AG09309 (cell line): ENCODE data around the gene CEP85.

Experiments used
- DNase-seq: peaks from one replicate; pipeline ENCODE4 v3.0.0-alpha.2; 2010; ENCODE audit warnings: low read depth
- H3K4me3 ChIP-seq: 2 replicates; pipeline ENCODE4 v1.5.1; 2011; ENCODE audit warnings: mild to moderate bottlenecking, low read depth, low read length, moderate library complexity; ENCODE audit not compliant: control insufficient read depth
- TF ChIP-seq, protein P1 (sequence below): IDR thresholded peaks from 2 replicates; pipeline ENCODE4 v1.5.1; 2011; ENCODE audit warnings: mild to moderate bottlenecking, low read depth, low read length, inconsistent platforms; ENCODE audit not compliant: insufficient read depth, control insufficient read depth; ENCODE audit errors: missing control alignments

The CEP85 gene, protein sequence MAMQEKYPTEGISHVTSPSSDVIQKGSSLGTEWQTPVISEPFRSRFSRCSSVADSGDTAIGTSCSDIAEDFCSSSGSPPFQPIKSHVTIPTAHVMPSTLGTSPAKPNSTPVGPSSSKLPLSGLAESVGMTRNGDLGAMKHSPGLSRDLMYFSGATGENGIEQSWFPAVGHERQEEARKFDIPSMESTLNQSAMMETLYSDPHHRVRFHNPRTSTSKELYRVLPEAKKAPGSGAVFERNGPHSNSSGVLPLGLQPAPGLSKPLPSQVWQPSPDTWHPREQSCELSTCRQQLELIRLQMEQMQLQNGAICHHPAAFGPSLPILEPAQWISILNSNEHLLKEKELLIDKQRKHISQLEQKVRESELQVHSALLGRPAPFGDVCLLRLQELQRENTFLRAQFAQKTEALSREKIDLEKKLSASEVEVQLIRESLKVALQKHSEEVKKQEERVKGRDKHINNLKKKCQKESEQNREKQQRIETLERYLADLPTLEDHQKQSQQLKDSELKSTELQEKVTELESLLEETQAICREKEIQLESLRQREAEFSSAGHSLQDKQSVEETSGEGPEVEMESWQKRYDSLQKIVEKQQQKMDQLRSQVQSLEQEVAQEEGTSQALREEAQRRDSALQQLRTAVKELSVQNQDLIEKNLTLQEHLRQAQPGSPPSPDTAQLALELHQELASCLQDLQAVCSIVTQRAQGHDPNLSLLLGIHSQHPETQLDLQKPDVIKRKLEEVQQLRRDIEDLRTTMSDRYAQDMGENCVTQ

DNA sequence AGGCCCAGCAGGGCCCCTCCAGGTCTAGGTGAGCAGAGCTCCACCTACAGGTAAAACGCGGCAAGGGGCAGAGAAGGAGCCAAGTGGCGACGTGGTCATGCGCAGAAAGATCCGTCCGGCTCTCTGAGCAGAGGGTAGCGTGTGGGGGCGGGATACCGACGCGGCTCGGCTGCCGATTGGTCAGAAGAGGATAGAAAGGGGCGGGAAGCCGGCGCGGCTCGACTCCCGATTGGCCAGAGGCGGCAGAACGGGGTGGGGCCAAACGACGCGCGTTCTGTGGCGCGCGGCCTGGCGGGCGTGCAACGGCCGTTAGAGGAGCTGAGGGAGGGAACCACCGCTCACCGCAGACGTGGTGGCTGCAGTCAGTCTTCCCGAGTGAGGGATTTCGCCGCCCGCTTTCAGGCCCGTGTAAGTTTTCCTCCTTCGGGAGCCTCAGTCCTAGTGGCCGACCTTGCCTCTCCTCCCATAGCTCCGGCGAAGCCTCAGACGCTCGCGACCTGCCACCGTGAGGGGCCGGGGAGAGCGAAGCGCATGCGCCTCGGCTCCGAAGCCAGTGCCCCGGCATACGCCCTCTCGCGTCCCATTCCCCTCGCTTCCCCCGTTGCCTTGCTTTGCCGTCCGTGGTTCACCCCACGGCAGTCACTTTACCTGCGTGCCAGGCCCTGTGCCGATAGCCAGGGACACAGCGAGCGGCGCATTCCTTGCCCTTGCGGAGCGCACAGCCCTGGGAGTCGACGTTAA lies at the start of gene CEP85:
TSS of gene CEP85 (plus strand) at position 298 of the 741 bp plus-strand sequence. CDS start 5,584 bp downstream, outside the sequence.
- TF ChIP-seq, protein P1, sequence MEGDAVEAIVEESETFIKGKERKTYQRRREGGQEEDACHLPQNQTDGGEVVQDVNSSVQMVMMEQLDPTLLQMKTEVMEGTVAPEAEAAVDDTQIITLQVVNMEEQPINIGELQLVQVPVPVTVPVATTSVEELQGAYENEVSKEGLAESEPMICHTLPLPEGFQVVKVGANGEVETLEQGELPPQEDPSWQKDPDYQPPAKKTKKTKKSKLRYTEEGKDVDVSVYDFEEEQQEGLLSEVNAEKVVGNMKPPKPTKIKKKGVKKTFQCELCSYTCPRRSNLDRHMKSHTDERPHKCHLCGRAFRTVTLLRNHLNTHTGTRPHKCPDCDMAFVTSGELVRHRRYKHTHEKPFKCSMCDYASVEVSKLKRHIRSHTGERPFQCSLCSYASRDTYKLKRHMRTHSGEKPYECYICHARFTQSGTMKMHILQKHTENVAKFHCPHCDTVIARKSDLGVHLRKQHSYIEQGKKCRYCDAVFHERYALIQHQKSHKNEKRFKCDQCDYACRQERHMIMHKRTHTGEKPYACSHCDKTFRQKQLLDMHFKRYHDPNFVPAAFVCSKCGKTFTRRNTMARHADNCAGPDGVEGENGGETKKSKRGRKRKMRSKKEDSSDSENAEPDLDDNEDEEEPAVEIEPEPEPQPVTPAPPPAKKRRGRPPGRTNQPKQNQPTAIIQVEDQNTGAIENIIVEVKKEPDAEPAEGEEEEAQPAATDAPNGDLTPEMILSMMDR, result peak; percentile 88
- H3K4me3 ChIP-seq, result peak within 1 kb of the TSS; percentile 97
- DNase-seq, result peak; percentile 86

DNA sequence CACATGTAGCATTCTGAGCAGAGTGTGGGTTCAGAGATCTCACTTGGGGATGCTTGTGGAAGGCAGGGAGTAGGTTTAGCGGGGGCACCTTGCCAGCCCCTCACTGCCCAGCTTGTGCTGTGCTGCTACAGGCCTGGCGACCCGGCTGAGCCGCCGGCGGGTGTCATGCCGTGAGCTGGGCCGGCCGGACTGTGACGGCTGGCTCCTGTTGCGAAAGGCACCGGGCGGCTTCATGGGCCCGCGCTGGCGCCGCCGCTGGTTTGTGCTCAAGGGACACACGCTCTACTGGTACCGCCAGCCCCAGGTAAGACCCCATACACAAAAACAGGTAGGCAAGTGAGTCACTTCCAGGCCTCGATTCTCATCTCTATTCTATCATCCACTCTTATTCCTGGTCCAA lies 49.1 kb upstream of the CEP85 start:
- no peak overlapping the region for H3K4me3 ChIP-seq
- no peak for DNase-seq
- TF ChIP-seq, protein P1, result no peak

DNA sequence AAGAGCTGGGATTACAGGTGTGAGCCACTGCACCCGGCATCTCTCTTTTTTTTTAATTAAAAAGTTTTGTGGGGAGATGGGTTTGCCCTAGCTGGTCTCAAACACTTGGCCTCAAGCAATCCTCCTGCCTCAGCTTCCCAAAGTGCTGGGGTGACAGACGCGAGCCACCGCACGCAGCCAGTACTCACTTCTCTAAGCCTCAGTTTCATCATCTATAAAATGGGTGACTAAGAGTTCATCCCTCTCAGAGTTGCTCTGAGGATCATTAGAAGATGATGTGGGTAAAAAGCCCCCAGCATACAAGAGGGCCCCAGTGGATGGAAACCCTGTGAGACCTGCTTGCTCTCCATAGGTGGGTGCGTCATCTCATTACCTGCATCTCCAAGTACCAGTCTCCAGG lies 46.1 kb upstream of the CEP85 start:
- TF ChIP-seq, protein P1, result no peak

DNA sequence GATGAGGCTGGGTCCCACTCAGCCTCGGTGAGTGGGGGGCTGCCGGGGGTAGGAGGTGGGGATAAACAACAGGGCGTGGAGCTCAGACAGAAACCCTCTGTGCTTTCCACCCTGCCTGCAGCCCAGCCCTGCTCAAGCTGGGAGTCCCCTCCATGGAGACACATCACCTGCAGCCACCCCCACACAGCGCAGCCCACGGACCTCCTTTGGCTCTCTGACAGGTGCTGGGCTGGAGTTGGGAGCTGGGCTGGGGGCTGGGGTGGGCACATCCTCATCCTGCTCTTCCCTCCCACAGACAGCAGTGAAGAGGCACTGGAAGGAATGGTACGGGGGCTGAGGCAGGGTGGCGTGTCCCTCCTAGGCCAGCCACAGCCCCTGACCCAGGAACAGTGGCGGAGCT lies 45.5 kb upstream of the CEP85 start:
- TF ChIP-seq, protein P1, result no peak

More for the DNA sequence above, 46.1 kb upstream of the CEP85 start:
- no peak overlapping the region for H3K4me3 ChIP-seq
- DNase-seq, result no peak

DNA sequence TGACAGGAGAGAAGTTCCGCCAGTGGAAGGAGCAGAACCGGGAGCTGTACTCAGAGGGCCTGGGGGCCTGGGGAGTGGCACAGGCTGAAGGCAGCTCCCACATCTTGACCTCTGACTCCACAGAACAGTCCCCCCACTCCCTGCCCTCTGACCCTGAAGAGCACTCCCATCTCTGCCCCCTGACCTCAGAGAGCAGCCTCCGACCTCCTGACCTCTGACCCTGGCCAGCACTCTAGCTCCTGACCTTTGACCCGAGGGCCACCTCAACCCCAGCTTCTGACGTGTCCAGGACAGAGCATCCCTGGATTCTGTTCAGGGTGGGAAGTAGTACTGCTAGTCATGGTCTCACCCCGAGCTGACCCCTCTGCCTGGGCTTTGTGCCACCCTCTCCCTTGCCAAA lies 44.7 kb upstream of the CEP85 start:
- DNase-seq, result no peak
- TF ChIP-seq, protein P1, result no peak
- H3K4me3 ChIP-seq, result no peak overlapping the region

More for the DNA sequence above, 45.5 kb upstream of the CEP85 start:
- no peak for DNase-seq
- H3K4me3 ChIP-seq, result no peak overlapping the region

DNA sequence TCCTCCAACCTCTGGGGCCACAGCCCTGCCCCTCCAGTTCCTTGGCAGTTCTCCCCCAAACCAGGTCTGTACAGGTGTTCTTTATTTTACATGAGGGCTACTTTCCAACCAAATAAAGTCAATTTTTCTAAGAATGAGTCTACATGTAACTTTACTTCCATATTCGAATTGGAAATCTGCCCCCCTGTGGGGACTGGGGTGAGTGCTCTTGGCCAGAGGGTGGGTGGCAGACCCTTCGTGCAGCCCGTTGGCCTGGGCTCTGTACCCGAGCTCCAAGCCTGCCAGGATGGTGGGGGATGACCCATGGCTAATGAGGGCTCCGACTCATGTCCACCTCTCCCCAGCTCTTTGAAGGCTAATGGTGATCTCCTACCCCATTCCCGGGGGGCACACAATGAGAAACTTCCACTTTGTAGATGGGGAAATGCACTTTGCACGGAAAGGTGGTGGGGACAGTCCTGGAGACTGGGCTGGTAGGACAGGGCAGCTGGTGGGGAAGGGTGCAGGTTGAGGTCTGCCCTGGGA lies 44.2 kb upstream of the CEP85 start:
- no peak overlapping the region for H3K4me3 ChIP-seq
- no peak for DNase-seq
- TF ChIP-seq, protein P1, result no peak
